Sigmoid colon (tissue), 7 donors: ENCODE data around the gene TFEB. TPM values are rescaled to one million over a fixed set of nuclear protein-coding genes. Genes with fewer than 3 reads are reported as not detected.
A peak's percentile ranks its signal among the peaks of the same experiment; 100 is the strongest.

Experiments used
- DNase-seq: peaks from one replicate; pipeline ENCODE4 v3.0.0-alpha.2; 2019
- H3K27ac ChIP-seq, 4 donors: fragments of 200-600 bp; sonication (generic); one replicate each; pipeline ENCODE4 v1.5.1; 2016 to 2019; ENCODE audit warnings: mild to moderate bottlenecking in 1 of 4
- H3K27me3 ChIP-seq, 3 donors: fragments of 200-600 bp; sonication (generic); one replicate each; pipeline ENCODE4 v1.5.1; 2019; ENCODE audit warnings: mild to moderate bottlenecking in 1 of 3
- H3K36me3 ChIP-seq, 4 donors: fragments of 200-600 bp; sonication (generic); one replicate each; pipeline ENCODE4 v1.5.1; 2016 to 2019
- H3K4me1 ChIP-seq, 4 donors: fragments of 200-600 bp; sonication (generic); one replicate each; pipeline ENCODE4 v1.5.1; 2017 to 2019
- H3K4me3 ChIP-seq, 4 donors: fragments of 200-600 bp; sonication (generic); one replicate each; pipeline ENCODE4 v1.5.1; 2017 to 2019; ENCODE audit warnings: mild to moderate bottlenecking in 2 of 4, moderate library complexity in 1 of 4
- H3K9me3 ChIP-seq, 4 donors: fragments of 200-600 bp in 3 of 4; sonication (generic) in 3 of 4; one replicate each; pipeline versions ENCODE4 v1.5.1 to v1.6.1; 2013 to 2019
- EP300 ChIP-seq, 4 donors: sonication (generic); formaldehyde crosslinking; IDR thresholded peaks; one replicate each; pipeline ENCODE4 v1.6.1; 2017; ENCODE audit warnings: antibody characterized with exemption in 4 of 4
- POLR2A ChIP-seq, 2 donors: fragments of 450-650 bp; IDR thresholded peaks; one replicate each; pipeline ENCODE4 v1.6.1; 2016; ENCODE audit warnings: antibody characterized with exemption in 2 of 2, mild to moderate bottlenecking in 2 of 2, moderate library complexity in 2 of 2
- POLR2AphosphoS5 ChIP-seq, 4 donors: sonication (generic); formaldehyde crosslinking; IDR thresholded peaks; one replicate each; pipeline ENCODE4 v1.6.1; 2017; ENCODE audit warnings: antibody characterized with exemption in 4 of 4
- WGBS, 2 donors: extraction: QIAGEN DNeasy Blood & Tissue Kit; methylation state at CpG; one replicate each; pipeline ENCODE4 v1.1.7; 2013; 5-methylcytosine and 5-hydroxymethylcytosine counted together
- intact Hi-C: fragments of 100-400 bp; cut with DNase I; formaldehyde crosslinking; loops from one replicate; pipeline ENCODE4 v1.15.1; 2023
- polyA plus RNA-seq, 3 donors: library from polyadenylated mRNA; stranded (reverse); fragments of 200-250 nt; gene quantifications; one replicate each; pipeline ENCODE4 v1.2.3, GENCODE V29; 2013
- total RNA-seq, 4 donors: library from RNA; depleted of rRNA; stranded (reverse); fragments of >200 nt; gene quantifications; one replicate each; pipeline ENCODE4 v1.1.0, GENCODE V29; 2016
- TF ChIP-seq, protein P1 (sequence below), 4 experiments: fragments of 450-650 bp in 3 of 4; fragments of 200-600 bp in 1 of 4; IDR thresholded peaks; one replicate each; pipeline ENCODE4 v1.5.1; 2016 to 2019; ENCODE audit warnings: antibody characterized with exemption in 4 of 4, mild to moderate bottlenecking in 3 of 4, moderate library complexity in 2 of 4
- donor health status: healthy with polysubstance abuse.
- donor health status: Bipolar disorder and iron deficiency.
- donor health status: healthy.

The TFEB gene
- total and polyA plus RNA-seq, 7 donors, result 21.0 to 40.9 (median 28.2) TPM

DNA sequence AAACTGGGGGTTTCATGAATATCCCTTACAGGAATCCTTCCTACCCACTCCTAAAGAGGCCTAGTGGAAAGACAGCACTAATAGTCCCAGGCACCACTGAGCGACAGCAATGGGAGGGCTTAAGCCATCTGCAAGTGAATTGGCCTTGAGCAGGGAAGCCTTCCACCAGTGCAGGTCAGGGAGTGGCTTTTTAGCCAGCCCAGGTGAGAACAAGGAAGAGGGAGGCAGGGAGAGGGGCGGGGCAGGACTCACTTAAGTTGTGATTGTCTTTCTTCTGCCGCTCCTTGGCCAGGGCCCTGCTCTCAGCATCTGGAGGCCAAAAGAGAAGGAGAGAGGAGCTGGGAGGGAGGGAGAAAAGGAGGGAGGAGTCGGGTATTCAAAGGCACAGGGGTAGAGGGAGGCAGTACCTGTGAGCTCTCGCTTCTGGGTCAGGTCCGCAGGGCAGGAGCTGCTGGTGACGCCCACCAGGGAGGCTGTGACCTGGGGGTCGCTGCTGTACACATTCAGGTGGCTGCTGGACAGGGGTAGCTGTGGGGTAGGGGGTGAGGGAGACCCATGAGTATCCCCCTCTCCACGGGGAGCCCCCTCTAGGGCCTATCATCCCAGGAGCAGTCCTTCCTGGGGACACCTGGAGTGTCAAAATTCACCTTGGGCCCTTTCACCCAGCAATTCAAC, 47.8 kb downstream of the TFEB start:
- no peak for DNase-seq
- no peak for TF ChIP-seq POLR2AphosphoS5 (IDR thresholded peaks at IDR 0.05)
- TF ChIP-seq POLR2A (IDR thresholded peaks at IDR 0.05), result no peak
- no peak for TF ChIP-seq EP300 (IDR thresholded peaks at IDR 0.05)
- TF ChIP-seq, protein P1, sequence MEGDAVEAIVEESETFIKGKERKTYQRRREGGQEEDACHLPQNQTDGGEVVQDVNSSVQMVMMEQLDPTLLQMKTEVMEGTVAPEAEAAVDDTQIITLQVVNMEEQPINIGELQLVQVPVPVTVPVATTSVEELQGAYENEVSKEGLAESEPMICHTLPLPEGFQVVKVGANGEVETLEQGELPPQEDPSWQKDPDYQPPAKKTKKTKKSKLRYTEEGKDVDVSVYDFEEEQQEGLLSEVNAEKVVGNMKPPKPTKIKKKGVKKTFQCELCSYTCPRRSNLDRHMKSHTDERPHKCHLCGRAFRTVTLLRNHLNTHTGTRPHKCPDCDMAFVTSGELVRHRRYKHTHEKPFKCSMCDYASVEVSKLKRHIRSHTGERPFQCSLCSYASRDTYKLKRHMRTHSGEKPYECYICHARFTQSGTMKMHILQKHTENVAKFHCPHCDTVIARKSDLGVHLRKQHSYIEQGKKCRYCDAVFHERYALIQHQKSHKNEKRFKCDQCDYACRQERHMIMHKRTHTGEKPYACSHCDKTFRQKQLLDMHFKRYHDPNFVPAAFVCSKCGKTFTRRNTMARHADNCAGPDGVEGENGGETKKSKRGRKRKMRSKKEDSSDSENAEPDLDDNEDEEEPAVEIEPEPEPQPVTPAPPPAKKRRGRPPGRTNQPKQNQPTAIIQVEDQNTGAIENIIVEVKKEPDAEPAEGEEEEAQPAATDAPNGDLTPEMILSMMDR (IDR thresholded peaks at IDR 0.05), result no peak
- H3K27ac ChIP-seq, result peak overlapping the region in 1 of 4 donors; percentile 5

GRCh38 chr6:41685641-41686380, 49.6 kb downstream of the TFEB start:
- no peak overlapping the region for H3K27ac ChIP-seq
- peaks cover 0 to 32% (median 26%) of the 10 kb centered on the region in 4 donors for H3K4me1 ChIP-seq
- no peak overlapping the region for H3K4me3 ChIP-seq
- no peaks in the 10 kb centered on the region for H3K27me3 ChIP-seq
- no peak for DNase-seq
- WGBS, 2 donors, result 94 to 97% methylated on average over 7 of the region's 7 CpGs
- no peaks in the 10 kb centered on the region for H3K9me3 ChIP-seq
- TF ChIP-seq POLR2AphosphoS5 (IDR thresholded peaks at IDR 0.05), result no peak
- no peak for TF ChIP-seq EP300 (IDR thresholded peaks at IDR 0.05)
- TF ChIP-seq, protein P1 (IDR thresholded peaks at IDR 0.05), result no peak
- no peak for TF ChIP-seq POLR2A (IDR thresholded peaks at IDR 0.05)
- H3K36me3 ChIP-seq, result peaks cover 7 to 61% (median 33%) of the 10 kb centered on the region in 4 donors
- intact Hi-C loops, result no loop called here

More for the DNA sequence above, 47.8 kb downstream of the TFEB start:
- 33 to 63% methylated on average over 9 of the region's 9 CpGs for WGBS, 2 donors
- intact Hi-C loops, result no loop called here
- Histone ChIP-seq H3K27me3 (no peaks in the 10 kb centered on the region), H3K36me3 (peaks cover 11 to 65% (median 36%) of the 10 kb centered on the region in 4 donors), H3K4me1 (peaks cover 0 to 24% (median 18%) of the 10 kb centered on the region in 4 donors), H3K4me3 (no peak overlapping the region), H3K9me3 (no peaks in the 10 kb centered on the region)

- Histone ChIP-seq H3K36me3 (peaks cover 0 to 49% (median 27%) of the 10 kb centered on the region in 4 donors), H3K4me3 (no peak overlapping the region), H3K9me3 (no peaks in the 10 kb centered on the region), H3K27ac (no peak overlapping the region), H3K4me1 (peaks cover 0 to 30% (median 26%) of the 10 kb centered on the region in 4 donors), H3K27me3 (no peaks in the 10 kb centered on the region)
- intact Hi-C loops, result loop anchor here (5.0 kb wide), 1 partner anchor 222 kb away; no protein-coding TSS in a partner anchor
- no peak for DNase-seq
- 92 to 94% methylated on average over 25 of the region's 25 CpGs for WGBS, 2 donors
- TF ChIP-seq EP300 (IDR thresholded peaks at IDR 0.05) (no peak), POLR2AphosphoS5 (IDR thresholded peaks at IDR 0.05) (no peak), POLR2A (IDR thresholded peaks at IDR 0.05) (no peak)
- TF ChIP-seq, protein P1 (IDR thresholded peaks at IDR 0.05), result no peak
Observed at GRCh38 chr6:41684311-41685180, 50.9 kb downstream of the TFEB start.

GRCh38 chr6:41683523-41684310, 51.7 kb downstream of the TFEB start:
- TF ChIP-seq EP300 (IDR thresholded peaks at IDR 0.05) (no peak), POLR2AphosphoS5 (IDR thresholded peaks at IDR 0.05) (peak in 2 of 4 donors; percentile 44 to 50)
- TF ChIP-seq, protein P1 (IDR thresholded peaks at IDR 0.05), result peak; percentile 83 to 90 (median 89)
- intact Hi-C loops, result loop anchor here (1.0 to 5.0 kb wide), 3 partner anchors 80 to 257 kb away; no protein-coding TSS in a partner anchor
- WGBS, 2 donors, result 14% methylated on average over 38 of the region's 38 CpGs
- DNase-seq, result peak; percentile 90
- peaks cover 0 to 27% (median 22%) of the 10 kb centered on the region in 4 donors for H3K4me1 ChIP-seq
- H3K9me3 ChIP-seq, result no peaks in the 10 kb centered on the region
- no peaks in the 10 kb centered on the region for H3K27me3 ChIP-seq
- peaks cover 0 to 43% (median 27%) of the 10 kb centered on the region in 4 donors for H3K36me3 ChIP-seq
- peak overlapping the region; percentile 30 to 50 (median 46) for H3K4me3 ChIP-seq
- peak overlapping the region; percentile 57 to 70 (median 62) for H3K27ac ChIP-seq
